IPS DF 6.9 (cell line): ENCODE measurements around the gene MUC5AC.

Experiments
- DNase-seq: peaks from one replicate; pipeline ENCODE4 v3.0.0-alpha.2; 2013; ENCODE audit warnings: low read depth, low spot score
- H3K27ac ChIP-seq: one replicate; pipeline ENCODE4 v1.5.1; 2013; ENCODE audit warnings: low read length, control low read depth
- H3K27me3 ChIP-seq: 2 replicates; pipeline ENCODE4 v1.6.1; 2013; ENCODE audit warnings: mild to moderate bottlenecking, low read length; ENCODE audit not compliant: control insufficient read depth, insufficient read depth
- H3K36me3 ChIP-seq: 2 replicates; pipeline ENCODE4 v1.6.1; 2013; ENCODE audit warnings: low read length; ENCODE audit not compliant: control insufficient read depth, insufficient read depth
- H3K4me1 ChIP-seq: 2 replicates; pipeline ENCODE4 v1.6.1; 2013; ENCODE audit warnings: low read length; ENCODE audit not compliant: control insufficient read depth, insufficient read depth
- H3K4me3 ChIP-seq: 2 replicates; pipeline ENCODE4 v1.5.1; 2013; ENCODE audit warnings: mild to moderate bottlenecking, low read length
- H3K9me3 ChIP-seq: 2 replicates; pipeline ENCODE4 v1.6.1; 2013; ENCODE audit warnings: low read length, inconsistent platforms; ENCODE audit not compliant: control insufficient read depth, insufficient read depth
- WGBS: extraction: QIAGEN DNeasy Blood & Tissue Kit; methylation state at CpG from one replicate; pipeline ENCODE4 v1.1.7; 2013; ENCODE audit warnings: mixed read lengths, missing lambda C conversion rate; ENCODE audit not compliant: insufficient read length, insufficient coverage; 5-methylcytosine and 5-hydroxymethylcytosine counted together

Gene MUC5AC

DNA sequence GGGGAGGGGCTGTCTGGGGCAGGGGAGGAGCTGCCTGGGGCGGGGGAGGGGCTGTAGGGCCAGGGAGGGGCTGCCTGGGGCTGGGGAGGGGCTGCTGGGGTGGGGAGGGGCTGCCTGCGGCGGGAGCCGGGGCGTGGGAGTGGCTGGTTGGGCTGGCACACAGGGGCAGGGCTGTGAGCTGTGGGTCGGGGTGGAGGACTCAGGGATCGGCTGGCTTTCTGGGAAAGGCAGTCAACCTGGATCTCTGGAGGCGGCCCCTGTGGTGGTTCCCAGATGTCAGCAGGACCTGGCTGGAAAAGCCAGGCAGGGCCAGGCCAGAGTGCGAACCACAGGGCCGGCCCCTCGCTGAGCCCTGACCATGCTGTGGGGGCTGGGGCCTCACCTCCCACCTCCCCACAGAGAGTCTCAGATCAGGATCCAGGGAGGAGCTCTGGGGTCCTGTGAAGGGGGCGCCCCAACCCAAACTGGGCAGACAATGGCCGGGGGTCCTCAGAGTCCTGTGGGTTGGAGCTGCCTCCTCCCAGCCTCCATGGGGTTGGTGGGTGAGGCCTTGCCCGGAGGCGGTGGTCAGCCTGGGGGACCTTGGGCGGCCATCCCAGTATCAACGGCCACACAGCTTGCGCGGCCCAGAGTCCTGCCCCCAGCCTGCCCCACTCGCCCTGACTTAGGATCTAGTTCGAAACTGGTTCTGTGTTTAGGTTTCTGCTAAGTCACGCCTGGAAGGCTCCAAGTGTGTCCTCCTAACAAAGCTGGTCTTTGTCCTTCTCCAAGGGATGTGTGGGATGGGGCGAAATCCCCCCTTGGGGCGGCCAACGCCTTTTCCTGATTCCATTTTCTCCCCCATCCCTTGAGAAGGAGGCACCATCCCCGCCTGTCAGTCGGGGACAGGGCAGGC lies 67.0 kb downstream of the MUC5AC start:
- Histone ChIP-seq H3K27ac (no peak overlapping the region), H3K27me3 (no peaks in the 10 kb centered on the region), H3K9me3 (no peaks in the 10 kb centered on the region), H3K4me1 (no peaks in the 10 kb centered on the region), H3K36me3 (no peaks in the 10 kb centered on the region; the same call in 1 of the 2 replicates), H3K4me3 (no peak overlapping the region)
- no CpG with 5 or more reads among the region's 27 CpGs for WGBS
- DNase-seq: no peak

DNA sequence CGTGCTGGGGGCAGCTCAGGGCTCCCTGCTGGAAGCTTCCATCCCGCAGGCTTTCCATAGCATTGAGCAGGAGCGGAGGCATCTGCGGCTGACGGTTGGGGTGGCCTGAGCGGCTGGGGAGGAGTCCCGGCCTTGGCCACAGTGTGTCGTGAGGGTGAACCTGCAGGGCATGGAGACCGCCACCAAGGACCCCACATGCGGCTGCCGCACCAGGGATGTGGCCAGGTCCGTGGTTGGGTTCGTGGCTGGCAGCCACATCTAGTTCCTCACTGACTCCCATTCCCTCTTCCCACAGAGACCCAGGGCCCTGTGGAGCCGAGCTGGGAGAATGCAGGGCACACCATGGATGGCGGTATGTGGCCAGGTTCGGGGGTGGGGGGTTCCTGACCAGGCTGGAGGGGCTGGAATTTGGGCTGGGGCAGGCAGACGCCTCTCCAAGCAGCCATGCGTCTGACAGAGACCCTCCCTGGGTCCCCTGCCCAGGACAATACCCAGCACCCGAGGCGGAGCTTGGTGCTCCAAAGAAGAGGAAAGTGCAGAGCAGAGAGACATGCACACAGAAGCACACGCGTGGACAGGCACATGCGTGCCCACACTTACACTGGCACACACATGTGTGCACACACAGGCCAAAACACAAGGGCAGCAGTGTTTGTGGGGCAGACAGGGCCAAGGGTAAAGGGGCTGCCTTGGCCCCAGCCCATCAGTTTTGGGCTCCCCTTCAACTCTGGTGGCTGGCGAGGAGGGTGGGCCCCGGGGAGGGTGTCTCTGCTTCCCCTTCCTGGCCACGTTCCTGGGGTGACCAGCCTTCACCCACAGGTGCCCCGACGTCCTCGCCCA lies 67.9 kb downstream of the MUC5AC start:
- Histone ChIP-seq H3K36me3 (no peaks in the 10 kb centered on the region; the same call in 1 of the 2 replicates), H3K27ac (no peak overlapping the region), H3K9me3 (no peaks in the 10 kb centered on the region), H3K27me3 (no peaks in the 10 kb centered on the region), H3K4me1 (no peaks in the 10 kb centered on the region), H3K4me3 (no peak overlapping the region)
- no CpG with 5 or more reads among the region's 29 CpGs for WGBS
- no peak for DNase-seq

DNA sequence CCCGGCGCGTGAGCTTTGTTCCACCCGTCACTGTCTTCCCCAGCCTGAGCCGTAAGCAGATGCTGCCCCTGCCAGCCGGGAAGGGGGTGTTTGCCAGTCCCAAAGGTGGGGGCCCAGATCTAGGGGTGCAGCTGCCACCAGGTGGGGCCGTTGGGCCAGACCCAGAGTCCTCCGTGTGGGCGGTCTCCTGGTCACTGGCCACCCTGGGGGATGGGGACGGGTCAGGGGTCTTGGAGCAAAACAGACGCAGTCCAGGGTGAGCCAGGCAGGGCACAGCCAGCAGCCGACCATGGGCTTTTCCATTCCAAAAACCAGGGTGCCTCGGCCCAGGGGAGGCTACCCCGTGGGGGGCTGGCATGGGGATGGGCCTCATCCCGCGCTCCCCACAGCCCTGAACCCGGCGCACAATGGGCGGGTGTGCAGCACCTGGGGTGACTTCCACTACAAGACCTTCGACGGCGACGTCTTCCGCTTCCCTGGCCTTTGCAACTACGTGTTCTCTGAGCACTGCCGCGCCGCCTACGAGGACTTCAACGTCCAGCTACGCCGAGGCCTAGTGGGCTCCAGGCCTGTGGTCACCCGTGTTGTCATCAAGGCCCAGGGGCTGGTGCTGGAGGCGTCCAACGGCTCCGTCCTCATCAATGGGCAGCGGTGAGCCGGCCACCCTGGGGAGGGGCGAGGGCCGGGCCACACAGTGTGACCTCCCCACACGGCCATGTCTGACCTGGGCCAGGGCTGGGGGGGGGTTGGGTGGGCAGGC lies 68.7 kb downstream of the MUC5AC start:
- Histone ChIP-seq H3K4me1 (no peaks in the 10 kb centered on the region), H3K27me3 (no peaks in the 10 kb centered on the region), H3K9me3 (no peaks in the 10 kb centered on the region), H3K4me3 (no peak overlapping the region), H3K27ac (no peak overlapping the region), H3K36me3 (no peaks in the 10 kb centered on the region; the same call in 1 of the 2 replicates)
- DNase-seq: no peak
- WGBS: no CpG with 5 or more reads among the region's 41 CpGs

DNA sequence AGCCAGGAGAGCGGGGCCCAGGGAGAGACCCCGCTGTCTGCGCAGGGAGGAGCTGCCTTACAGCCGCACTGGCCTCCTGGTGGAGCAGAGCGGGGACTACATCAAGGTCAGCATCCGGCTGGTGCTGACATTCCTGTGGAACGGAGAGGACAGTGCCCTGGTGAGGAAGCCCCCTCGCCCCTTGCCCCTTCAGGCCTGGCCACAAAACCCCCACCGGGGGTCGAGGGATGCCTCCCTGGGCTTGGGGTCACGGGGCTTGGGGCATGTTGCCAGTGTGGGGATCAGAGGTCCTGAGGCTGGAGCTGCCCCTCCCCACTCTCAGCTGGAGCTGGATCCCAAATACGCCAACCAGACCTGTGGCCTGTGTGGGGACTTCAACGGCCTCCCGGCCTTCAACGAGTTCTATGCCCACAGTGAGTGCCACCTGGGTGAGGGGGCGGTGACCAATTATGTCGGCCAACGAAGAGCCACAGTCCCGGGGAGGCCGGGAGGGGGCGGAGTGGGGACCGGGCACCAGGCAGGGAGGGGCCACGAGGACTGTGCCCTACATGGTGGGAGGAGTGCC lies 69.3 kb downstream of the MUC5AC start:
- no peaks in the 10 kb centered on the region for H3K4me1 ChIP-seq
- no peak for DNase-seq
- H3K27me3 ChIP-seq: no peaks in the 10 kb centered on the region
- H3K36me3 ChIP-seq: no peaks in the 10 kb centered on the region; the same call in 1 of the 2 replicates
- no peaks in the 10 kb centered on the region for H3K9me3 ChIP-seq
- no peak overlapping the region for H3K27ac ChIP-seq
- no peak overlapping the region for H3K4me3 ChIP-seq
- WGBS: no CpG with 5 or more reads among the region's 23 CpGs

DNA sequence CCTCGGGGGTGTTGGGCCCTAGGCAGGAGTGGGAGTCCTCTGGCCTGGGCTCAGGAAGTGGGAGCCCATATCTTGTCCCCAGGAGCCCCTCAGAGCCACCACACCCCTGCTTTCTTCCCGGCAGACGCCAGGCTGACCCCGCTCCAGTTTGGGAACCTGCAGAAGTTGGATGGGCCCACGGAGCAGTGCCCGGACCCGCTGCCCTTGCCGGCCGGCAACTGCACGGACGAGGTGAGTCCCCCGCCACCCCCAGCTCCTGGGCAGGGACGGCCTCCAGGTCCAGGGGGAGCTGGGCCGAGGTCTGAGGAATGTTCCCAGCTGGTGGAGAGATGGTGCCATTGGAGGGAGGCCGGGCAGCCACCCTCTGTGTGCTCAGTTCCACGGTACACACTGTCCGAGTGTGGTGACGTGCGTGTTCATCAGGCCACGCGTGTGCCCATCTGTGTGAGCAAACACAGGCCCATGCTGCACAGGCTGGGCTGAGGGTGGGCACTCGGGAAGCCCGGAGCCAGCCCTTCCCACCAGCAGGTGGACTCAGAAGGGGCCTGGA lies 69.9 kb downstream of the MUC5AC start:
- WGBS: no CpG with 5 or more reads among the region's 23 CpGs
- Histone ChIP-seq H3K36me3 (no peaks in the 10 kb centered on the region; the same call in 1 of the 2 replicates), H3K27ac (no peak overlapping the region), H3K9me3 (no peaks in the 10 kb centered on the region), H3K27me3 (no peaks in the 10 kb centered on the region), H3K4me3 (no peak overlapping the region), H3K4me1 (no peaks in the 10 kb centered on the region)
- no peak for DNase-seq

DNA sequence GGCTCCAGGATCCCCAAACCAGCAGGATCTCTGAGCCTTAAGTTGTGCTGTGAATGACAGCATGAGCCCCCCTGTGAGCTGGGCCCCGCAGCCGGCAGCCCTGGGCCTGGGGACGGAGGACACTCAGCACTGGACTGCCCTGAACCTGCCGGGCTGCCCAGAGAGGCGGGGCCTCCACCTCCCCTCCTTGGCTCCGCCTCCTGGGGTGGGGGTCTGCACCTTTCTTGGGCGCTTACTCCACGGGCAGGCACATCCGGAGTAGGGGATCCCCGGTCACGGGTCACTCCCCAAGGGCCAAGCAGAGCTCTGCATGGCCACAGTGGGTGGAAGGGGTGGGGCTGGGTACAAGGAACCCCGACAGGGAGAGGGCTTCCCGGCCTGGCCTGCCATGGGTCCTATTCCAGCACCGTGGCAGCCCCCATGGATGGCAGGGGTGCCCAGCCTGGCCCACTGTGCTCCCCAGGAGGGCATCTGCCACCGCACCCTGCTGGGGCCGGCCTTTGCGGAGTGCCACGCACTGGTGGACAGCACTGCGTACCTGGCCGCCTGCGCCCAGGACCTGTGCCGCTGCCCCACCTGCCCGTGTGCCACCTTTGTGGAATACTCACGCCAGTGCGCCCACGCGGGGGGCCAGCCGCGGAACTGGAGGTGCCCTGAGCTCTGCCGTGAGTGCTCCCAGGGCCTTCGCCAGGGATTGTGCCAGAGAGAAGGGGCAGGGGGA lies 70.5 kb downstream of the MUC5AC start:
- H3K36me3 ChIP-seq: no peaks in the 10 kb centered on the region; the same call in 1 of the 2 replicates
- WGBS: no CpG with 5 or more reads among the region's 31 CpGs
- H3K9me3 ChIP-seq: no peaks in the 10 kb centered on the region; the same call in 1 of the 2 replicates
- no peak overlapping the region for H3K27ac ChIP-seq
- no peaks in the 10 kb centered on the region for H3K27me3 ChIP-seq
- DNase-seq: no peak
- H3K4me1 ChIP-seq: no peaks in the 10 kb centered on the region
- H3K4me3 ChIP-seq: no peak overlapping the region

DNA sequence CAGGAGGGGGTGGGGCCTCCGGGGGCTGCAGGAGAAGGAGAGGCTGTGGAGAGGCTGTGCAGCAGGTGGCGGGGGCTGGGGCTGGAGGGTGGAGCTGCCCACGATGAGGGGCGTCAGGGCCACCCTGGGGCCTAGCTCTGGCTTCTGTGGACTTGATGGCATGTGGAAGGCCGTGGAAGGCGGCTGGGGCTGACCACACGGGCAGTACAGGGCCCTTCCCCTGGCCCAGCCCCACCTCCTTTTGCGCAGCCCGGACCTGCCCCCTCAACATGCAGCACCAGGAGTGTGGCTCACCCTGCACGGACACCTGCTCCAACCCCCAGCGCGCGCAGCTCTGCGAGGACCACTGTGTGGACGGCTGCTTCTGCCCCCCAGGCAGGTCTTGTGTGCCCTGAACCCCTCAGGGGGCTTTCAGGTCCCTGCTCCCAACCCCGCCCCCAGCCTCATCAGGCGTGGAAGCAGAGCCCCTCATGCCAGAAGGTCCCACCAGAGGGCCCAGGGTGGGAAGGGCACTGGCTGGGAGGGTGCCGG lies 71.2 kb downstream of the MUC5AC start:
- H3K27me3 ChIP-seq: no peaks in the 10 kb centered on the region
- WGBS: no CpG with 5 or more reads among the region's 18 CpGs
- no peak overlapping the region for H3K27ac ChIP-seq
- H3K4me1 ChIP-seq: no peaks in the 10 kb centered on the region
- H3K4me3 ChIP-seq: no peak overlapping the region
- no peaks in the 10 kb centered on the region; the same call in 1 of the 2 replicates for H3K36me3 ChIP-seq
- no peaks in the 10 kb centered on the region; the same call in 1 of the 2 replicates for H3K9me3 ChIP-seq
- no peak for DNase-seq

DNA sequence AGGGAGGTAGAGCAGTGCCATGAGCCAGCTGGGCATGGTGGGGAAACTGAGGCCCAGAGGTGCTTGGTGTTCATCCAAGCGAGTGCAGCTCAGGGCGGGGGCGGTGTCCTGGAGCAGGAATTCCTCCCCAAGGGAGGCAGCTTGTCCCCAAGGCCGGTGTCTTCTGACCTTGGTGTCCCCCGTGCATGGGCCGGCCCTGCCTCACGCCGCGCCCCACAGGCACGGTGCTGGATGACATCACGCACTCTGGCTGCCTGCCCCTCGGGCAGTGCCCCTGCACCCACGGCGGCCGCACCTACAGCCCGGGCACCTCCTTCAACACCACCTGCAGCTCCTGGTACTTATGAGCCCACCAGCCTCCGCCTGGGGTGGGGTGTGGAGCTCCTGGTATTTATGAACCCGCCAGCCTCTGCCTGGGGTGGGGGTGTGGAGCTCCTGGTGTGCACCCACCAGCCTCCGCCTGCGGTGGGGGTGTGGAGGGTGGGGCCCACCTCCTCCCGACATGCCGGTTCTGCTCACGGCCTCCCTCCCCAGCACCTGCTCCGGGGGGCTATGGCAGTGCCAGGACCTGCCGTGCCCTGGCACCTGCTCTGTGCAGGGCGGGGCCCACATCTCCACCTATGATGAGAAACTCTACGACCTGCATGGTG lies 71.8 kb downstream of the MUC5AC start:
- DNase-seq: no peak
- no peaks in the 10 kb centered on the region for H3K4me1 ChIP-seq
- no peak overlapping the region for H3K4me3 ChIP-seq
- no peaks in the 10 kb centered on the region; the same call in 1 of the 2 replicates for H3K36me3 ChIP-seq
- no peaks in the 10 kb centered on the region; the same call in 1 of the 2 replicates for H3K9me3 ChIP-seq
- WGBS: no CpG with 5 or more reads among the region's 27 CpGs
- no peaks in the 10 kb centered on the region for H3K27me3 ChIP-seq
- H3K27ac ChIP-seq: no peak overlapping the region

DNA sequence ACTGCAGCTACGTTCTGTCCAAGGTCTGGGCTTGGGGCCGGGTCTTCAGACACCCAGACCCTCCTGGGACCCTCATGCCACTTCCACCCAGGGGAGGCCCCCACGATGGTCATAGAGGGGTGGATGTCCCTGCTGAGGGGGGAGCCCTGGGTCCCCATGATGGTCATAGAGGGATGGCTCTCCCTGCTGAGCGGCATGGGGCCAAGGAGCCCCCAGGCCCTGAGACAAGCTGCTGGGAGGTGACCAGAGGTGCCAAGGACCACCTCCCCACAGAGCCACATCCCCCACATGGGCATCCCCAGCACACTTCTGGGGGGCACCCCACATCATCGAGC lies 72.3 kb downstream of the MUC5AC start:
- DNase-seq: no peak
- H3K27ac ChIP-seq: no peak overlapping the region
- WGBS: no CpG with 5 or more reads among the region's 5 CpGs
- H3K9me3 ChIP-seq: no peaks in the 10 kb centered on the region; the same call in 1 of the 2 replicates
- H3K4me3 ChIP-seq: no peak overlapping the region
- no peaks in the 10 kb centered on the region; the same call in 1 of the 2 replicates for H3K36me3 ChIP-seq
- H3K4me1 ChIP-seq: no peaks in the 10 kb centered on the region
- no peaks in the 10 kb centered on the region for H3K27me3 ChIP-seq
